Ascending aorta (tissue), 2 donors: ENCODE data around the gene PRR14L. TPM values are rescaled to one million over a fixed set of nuclear protein-coding genes. Genes with fewer than 3 reads are reported as not detected.
"Not testable (repeated sequence)": the region's sequence is repeated elsewhere in the genome, so short reads cannot be mapped to it uniquely, and the experiment has no call there.

Experiments used
- DNase-seq, 2 donors: peaks; one replicate each; pipeline ENCODE4 v3.0.0-alpha.2; 2019; ENCODE audit warnings: low spot score in 2 of 2
- H3K27ac ChIP-seq, 2 donors: fragments of 200-600 bp; sonication (generic); one replicate each; pipeline ENCODE4 v1.5.1; 2016 to 2017; ENCODE audit warnings: mild to moderate bottlenecking in 1 of 2
- H3K27me3 ChIP-seq: fragments of 200-600 bp; sonication (generic); one replicate; pipeline ENCODE4 v1.5.1; 2017
- H3K36me3 ChIP-seq, 2 donors: fragments of 200-600 bp; sonication (generic); one replicate each; pipeline ENCODE4 v1.5.1; 2016
- H3K4me1 ChIP-seq, 2 donors: fragments of 200-600 bp; sonication (generic); one replicate each; pipeline ENCODE4 v1.5.1; 2016 to 2017; ENCODE audit warnings: mild to moderate bottlenecking in 1 of 2
- H3K4me3 ChIP-seq, 2 donors: fragments of 200-600 bp; sonication (generic); one replicate each; pipeline ENCODE4 v1.5.1; 2016 to 2017; ENCODE audit warnings: mild to moderate bottlenecking in 1 of 2
- H3K9me3 ChIP-seq, 2 donors: fragments of 200-600 bp; sonication (generic); one replicate each; pipeline ENCODE4 v1.5.1; 2016
- CTCF ChIP-seq, 3 experiments: fragments of 200-600 bp in 2 of 3; fragments of 450-650 bp in 1 of 3; sonication (generic) in 2 of 3; IDR thresholded peaks; one replicate each; pipeline ENCODE4 v1.5.1; 2016 to 2019; ENCODE audit warnings: antibody characterized with exemption in 3 of 3, mild to moderate bottlenecking in 1 of 3, moderate library complexity in 1 of 3
- intact Hi-C: fragments of 100-400 bp; cut with DNase I; formaldehyde crosslinking; loops from one replicate; pipeline ENCODE4 v1.15.1; 2023
- total RNA-seq: library from RNA; depleted of rRNA; stranded (reverse); fragments of >200 nt; gene quantifications from one replicate; pipeline ENCODE4 v1.1.0, GENCODE V29; 2016

Gene PRR14L
- total RNA-seq, result 17.2 TPM

GRCh38 chr22:31749636-31750364 is at the start of gene PRR14L:
Gene PRR14L, minus strand, starts transcription at chr22:31750132. Its CDS starts 11,272 bp downstream, at chr22:31738860.
- Histone ChIP-seq H3K27me3 (no peaks in the 10 kb centered on the region), H3K27ac (peak within 1 kb of the TSS; percentile 77 to 88), H3K9me3 (no peaks in the 10 kb centered on the region), H3K36me3 (no peaks in the 10 kb centered on the region), H3K4me3 (peak within 1 kb of the TSS; percentile 86 to 88), H3K4me1 (peaks cover 0 to 28% of the 10 kb centered on the region in 2 donors)
- peak; percentile 91 to 99 for DNase-seq
- peak in 1 of 3 experiments; percentile 28 for TF ChIP-seq CTCF (IDR thresholded peaks at IDR 0.05)
- intact Hi-C loops, result loop anchor here (5.0 kb wide), 1 partner anchor 67 kb away; no protein-coding TSS in a partner anchor

GRCh38 chr22:31799358-31799757 is 49.4 kb upstream of the PRR14L start:
- H3K4me3 ChIP-seq, H3K9me3 ChIP-seq, intact Hi-C loops, H3K4me1 ChIP-seq, H3K27me3 ChIP-seq, H3K27ac ChIP-seq, DNase-seq: not testable (repeated sequence)
- peaks cover 63 to 93% of the 10 kb centered on the region in 2 donors for H3K36me3 ChIP-seq

GRCh38 chr22:31790240-31790639 is 40.3 kb upstream of the PRR14L start:
- Histone ChIP-seq H3K36me3 (peaks cover 9 to 42% of the 10 kb centered on the region in 2 donors), H3K27me3 (no peaks in the 10 kb centered on the region), H3K27ac (no peak overlapping the region), H3K4me3 (no peak overlapping the region), H3K9me3 (no peaks in the 10 kb centered on the region), H3K4me1 (no peaks in the 10 kb centered on the region)
- intact Hi-C loops, result no loop called here
- DNase-seq, result no peak
- no peak for TF ChIP-seq CTCF (IDR thresholded peaks at IDR 0.05)

GRCh38 chr22:31789803-31790202 is 39.9 kb upstream of the PRR14L start:
- TF ChIP-seq CTCF (IDR thresholded peaks at IDR 0.05), result no peak
- no peaks in the 10 kb centered on the region for H3K4me1 ChIP-seq
- H3K9me3 ChIP-seq, result no peaks in the 10 kb centered on the region
- no peak overlapping the region for H3K27ac ChIP-seq
- peaks cover 9 to 45% of the 10 kb centered on the region in 2 donors for H3K36me3 ChIP-seq
- H3K27me3 ChIP-seq, result no peaks in the 10 kb centered on the region
- intact Hi-C loops, result no loop called here
- DNase-seq, result no peak
- no peak overlapping the region for H3K4me3 ChIP-seq

GRCh38 chr22:31776231-31776630 is 26.3 kb upstream of the PRR14L start:
- no peaks in the 10 kb centered on the region for H3K27me3 ChIP-seq
- no peak for TF ChIP-seq CTCF (IDR thresholded peaks at IDR 0.05)
- intact Hi-C loops, result no loop called here
- no peaks in the 10 kb centered on the region for H3K9me3 ChIP-seq
- H3K4me3 ChIP-seq, result no peak overlapping the region
- H3K27ac ChIP-seq, result no peak overlapping the region
- no peaks in the 10 kb centered on the region for H3K4me1 ChIP-seq
- peaks cover 41 to 72% of the 10 kb centered on the region in 2 donors for H3K36me3 ChIP-seq
- no peak for DNase-seq

- no peak for TF ChIP-seq CTCF (IDR thresholded peaks at IDR 0.05)
- Histone ChIP-seq H3K27ac (no peak overlapping the region), H3K9me3 (no peaks in the 10 kb centered on the region), H3K36me3 (peaks cover 40 to 71% of the 10 kb centered on the region in 2 donors), H3K4me3 (no peak overlapping the region), H3K4me1 (no peaks in the 10 kb centered on the region), H3K27me3 (no peaks in the 10 kb centered on the region)
- intact Hi-C loops, result no loop called here
- DNase-seq, result no peak
Observed at GRCh38 chr22:31773416-31773815, 23.5 kb upstream of the PRR14L start.
